IMR-90 (cell line): ENCODE data around the gene EHBP1. TPM values are rescaled to one million over a fixed set of nuclear protein-coding genes. Genes with fewer than 3 reads are reported as not detected.

Source experiments
- ATAC-seq: fragments of 200-7000 bp; cut with Tn5 transposase; 2 replicates; pipeline ENCODE4 v1.9.1; 2020; ENCODE audit warnings: low read depth, mild to moderate bottlenecking, moderate library complexity
- BruUV-seq: library from RNA; stranded (reverse); fragments of 400-500 nt; replicated peaks from 2 replicates; lab custom pipeline; 2021; lab: Mats Ljungman, UMichigan
- CTCF ChIA-PET: fragments of 300-600 bp; formaldehyde crosslinking; extraction: SDS; loops from one replicate; lab custom pipeline; 2021; ENCODE audit warnings: antibody characterized with exemption; lab: Yijun Ruan, JAX
- POLR2A ChIA-PET: fragments of 300-600 bp; sonication (Branson Sonifier 250); formaldehyde crosslinking; loops from one replicate; lab custom pipeline; 2022; ENCODE audit warnings: antibody characterized with exemption; ENCODE audit not compliant: unreplicated experiment; lab: Charles Lee
- DNase-seq: peaks from one replicate; pipeline ENCODE4 v3.0.0; 2013
- H2AFZ ChIP-seq: replicated peaks from 2 replicates; pipeline ENCODE3; 2013; ENCODE audit warnings: low read length, mild to moderate bottlenecking; ENCODE audit not compliant: poor library complexity
- H2AK5ac ChIP-seq: 2 replicates; pipeline ENCODE4 v1.6.1; 2013; ENCODE audit warnings: low read depth, low read length, inconsistent platforms
- H2AK9ac ChIP-seq: replicated peaks from 2 replicates; pipeline ENCODE3; 2013; ENCODE audit warnings: mild to moderate bottlenecking, low read depth, low read length, moderate library complexity; ENCODE audit not compliant: poor library complexity
- H2BK120ac ChIP-seq: 2 replicates; pipeline ENCODE4 v1.6.1; 2013; ENCODE audit warnings: low read depth, low read length, inconsistent platforms
- H2BK15ac ChIP-seq: 3 replicates; pipeline ENCODE4 v1.6.1; 2013; ENCODE audit warnings: low read depth, low read length, inconsistent platforms
- H2BK20ac ChIP-seq: 2 replicates; pipeline ENCODE4 v1.6.1; 2013; ENCODE audit warnings: low read depth, mild to moderate bottlenecking, inconsistent platforms, low read length, moderate library complexity
- H2BK5ac ChIP-seq: 2 replicates; pipeline ENCODE4 v1.6.1; 2013; ENCODE audit warnings: mild to moderate bottlenecking, low read depth, low read length, inconsistent platforms; ENCODE audit not compliant: poor library complexity, severe bottlenecking
- H3K14ac ChIP-seq: replicated peaks from 2 replicates; pipeline ENCODE4 v1.6.1; 2013; ENCODE audit warnings: low read depth, low read length, inconsistent platforms
- H3K18ac ChIP-seq: 2 replicates; pipeline ENCODE4 v1.6.1; 2013; ENCODE audit warnings: low read depth, low read length, control low read depth
- H3K23ac ChIP-seq: 2 replicates; pipeline ENCODE4 v1.6.1; 2013; ENCODE audit warnings: low read depth, low read length, inconsistent platforms
- H3K27ac ChIP-seq: 2 replicates; pipeline ENCODE4 v1.5.1; 2013; ENCODE audit warnings: mild to moderate bottlenecking, control low read depth, low read length; ENCODE audit not compliant: insufficient read depth
- H3K27me3 ChIP-seq: 2 replicates; pipeline ENCODE4 v1.6.1; 2013; ENCODE audit warnings: low read length; ENCODE audit not compliant: control insufficient read depth, insufficient read depth
- H3K36me3 ChIP-seq: 2 replicates; pipeline ENCODE4 v1.6.1; 2013; ENCODE audit warnings: low read length, mixed read lengths; ENCODE audit not compliant: control insufficient read depth, insufficient read depth
- H3K4ac ChIP-seq: 2 replicates; pipeline ENCODE4 v1.6.1; 2013; ENCODE audit warnings: low read depth, low read length, inconsistent platforms
- H3K4me1 ChIP-seq: 2 replicates; pipeline ENCODE4 v1.6.1; 2013; ENCODE audit warnings: low read length, mixed read lengths; ENCODE audit not compliant: control insufficient read depth, insufficient read depth
- H3K4me2 ChIP-seq: 2 replicates; pipeline ENCODE4 v1.6.1; 2013; ENCODE audit warnings: low read depth, mild to moderate bottlenecking, control low read depth, low read length, moderate library complexity
- H3K4me3 ChIP-seq: 2 replicates; pipeline ENCODE4 v1.5.1; 2013; ENCODE audit warnings: low read depth, mild to moderate bottlenecking, control low read depth, low read length, moderate library complexity; ENCODE audit not compliant: insufficient read depth
- H3K56ac ChIP-seq: 2 replicates; pipeline ENCODE4 v1.6.1; 2013; ENCODE audit warnings: low read length, inconsistent platforms; ENCODE audit not compliant: insufficient read depth; ENCODE audit errors: extremely low read depth
- H3K79me1 ChIP-seq, 2 experiments: 2 replicates each; pipeline ENCODE4 v1.6.1; 2013; ENCODE audit warnings: low read length in 2 of 2, inconsistent platforms in 1 of 2, low read depth in 1 of 2
- H3K9ac ChIP-seq: 2 replicates; pipeline ENCODE4 v1.6.1; 2013; ENCODE audit warnings: low read depth, low read length, control low read depth
- H3K9me1 ChIP-seq: 2 replicates; pipeline ENCODE4 v1.6.1; 2013; ENCODE audit warnings: low read length, inconsistent platforms; ENCODE audit not compliant: insufficient read depth
- H3K9me3 ChIP-seq: 2 replicates; pipeline ENCODE4 v1.6.1; 2013; ENCODE audit warnings: low read length; ENCODE audit not compliant: control insufficient read depth, insufficient read depth
- H4K20me1 ChIP-seq: 2 replicates; pipeline ENCODE4 v1.6.1; 2013; ENCODE audit warnings: low read length, inconsistent platforms; ENCODE audit not compliant: insufficient read depth
- H4K5ac ChIP-seq: 2 replicates; pipeline ENCODE4 v1.6.1; 2013; ENCODE audit warnings: mild to moderate bottlenecking, low read depth, low read length, control low read depth
- H4K8ac ChIP-seq, 2 experiments: 2 replicates each; pipeline ENCODE4 v1.6.1; 2013; ENCODE audit warnings: low read depth in 2 of 2, low read length in 2 of 2, control low read depth in 1 of 2, inconsistent platforms in 1 of 2
- H4K91ac ChIP-seq: 2 replicates; pipeline ENCODE4 v1.6.1; 2013; ENCODE audit warnings: low read depth, low read length, inconsistent platforms; ENCODE audit not compliant: insufficient read depth
- BHLHE40 ChIP-seq: fragments of 150-350 bp; IDR thresholded peaks from 2 replicates; pipeline ENCODE4 v1.6.1; 2016; ENCODE audit warnings: mild to moderate bottlenecking, low read depth, low read length
- FOS ChIP-seq: fragments of 150-350 bp; IDR thresholded peaks from 2 replicates; pipeline ENCODE4 v1.6.1; 2016; ENCODE audit warnings: low read depth, low read length
- MAFK ChIP-seq: IDR thresholded peaks from 2 replicates; pipeline ENCODE4 v1.6.1; 2012; ENCODE audit warnings: low read depth, low read length, improper control_type of control experiment
- MAZ ChIP-seq: IDR thresholded peaks from 2 replicates; pipeline ENCODE4 v1.6.1; 2012; ENCODE audit warnings: low read depth, mild to moderate bottlenecking, low read length, improper control_type of control experiment, moderate library complexity, borderline replicate concordance
- MXI1 ChIP-seq: IDR thresholded peaks from 2 replicates; pipeline ENCODE4 v1.6.1; 2012; ENCODE audit warnings: low read depth, mild to moderate bottlenecking, low read length, moderate library complexity, borderline replicate concordance
- NFE2L2 ChIP-seq: fragments of 150-350 bp; IDR thresholded peaks from 2 replicates; pipeline ENCODE4 v1.6.1; 2016; ENCODE audit warnings: low read depth, mild to moderate bottlenecking, low read length
- POLR2A ChIP-seq: IDR thresholded peaks from 2 replicates; pipeline ENCODE4 v1.6.1; 2012; ENCODE audit warnings: mild to moderate bottlenecking, low read depth, low read length
- RAD21 ChIP-seq: IDR thresholded peaks from 2 replicates; pipeline ENCODE4 v1.6.1; 2012; ENCODE audit warnings: low read length, improper control_type of control experiment
- SMC3 ChIP-seq: fragments of 150-350 bp; IDR thresholded peaks from 2 replicates; pipeline ENCODE4 v1.6.1; 2016; ENCODE audit warnings: low read depth, mild to moderate bottlenecking, antibody characterized with exemption, low read length, moderate library complexity
- WGBS, 2 experiments: methylation state at CpG; one replicate each; pipeline versions ENCODE4 v1.1.5 to v1.1.7; 2013; ENCODE audit warnings: missing lambda C conversion rate in 2 of 2; ENCODE audit not compliant: insufficient read length in 1 of 2; ENCODE audit errors: extremely low coverage in 2 of 2; 5-methylcytosine and 5-hydroxymethylcytosine counted together
- dilution Hi-C: fragments of 300-500 bp; cut with HindIII; formaldehyde crosslinking; loops from one replicate; pipeline ENCODE4 v1.14.3; 2018; ENCODE audit warnings: low sequenced_read_pairs; ENCODE audit not compliant: unreplicated experiment
- in situ Hi-C: fragments of 300-500 bp; cut with MboI; formaldehyde crosslinking; loops from 3 replicates; pipeline ENCODE4 v1.14.3; 2019; ENCODE audit warnings: low sequenced_read_pairs, inconsistent platforms, mixed read lengths
- intact Hi-C: fragments of 100-400 bp; cut with micrococcal nuclease; formaldehyde crosslinking; loops from 2 replicates; pipeline ENCODE4 v1.10.0; 2022
- polyA plus RNA-seq, 3 experiments: library from polyadenylated mRNA; depleted of rRNA; stranded (reverse); fragments of >200 nt; gene quantifications; 2 replicates each; pipeline ENCODE4 v1.2.3, GENCODE V29; 2012; ENCODE audit warnings: low replicate concordance in 1 of 3
- total RNA-seq: library from RNA; depleted of rRNA; stranded (reverse); fragments of >200 nt; gene quantifications from 2 replicates; pipeline ENCODE4 v1.2.3, GENCODE V29; 2012
- TF ChIP-seq, protein P1 (sequence below): conservative IDR thresholded peaks from 2 replicates; pipeline ENCODE4 v1.5.1; 2012; ENCODE audit warnings: mild to moderate bottlenecking, low read depth, low read length, improper control_type of control experiment

EHBP1 gene
- total and polyA plus RNA-seq, 2 of the 4 experiments (the other 2 are of a cell fraction) = 28.3 to 44.4 TPM

DNA sequence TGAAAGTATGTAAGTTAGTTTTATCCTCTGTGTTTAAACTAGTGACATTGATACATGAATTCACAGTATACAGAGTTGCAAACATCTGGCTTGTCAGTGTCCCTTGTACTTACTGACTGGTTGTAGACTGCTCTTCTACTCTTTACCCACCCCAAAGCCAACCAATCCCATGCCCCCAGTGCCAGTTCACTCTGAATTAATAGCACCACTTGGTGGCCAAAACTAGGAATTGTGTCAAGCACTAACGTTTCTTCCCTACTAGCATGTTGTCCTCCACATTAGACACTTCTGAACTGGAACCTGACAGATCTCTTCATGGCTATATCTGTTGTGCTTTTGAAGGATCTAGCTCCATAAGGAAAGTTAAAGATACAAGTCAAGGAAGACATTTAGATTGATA lies 317.9 kb downstream of the EHBP1 start:
- Histone ChIP-seq H3K36me3 (peaks cover 3% of the 10 kb centered on the region; the same call in 1 of the 2 replicates), H4K20me1 (no peaks in the 10 kb centered on the region), H3K18ac (no peak overlapping the region), H4K91ac (no peak overlapping the region), H3K4me1 (no peaks in the 10 kb centered on the region), H4K5ac (no peak overlapping the region), H3K27me3 (no peaks in the 10 kb centered on the region), H3K79me1 (no peaks in the 10 kb centered on the region; a peak in 2 of 4 replicates), H3K14ac (no peak overlapping the region), H3K9me1 (no peaks in the 10 kb centered on the region), H2AK5ac (no peak overlapping the region), H3K4me3 (no peak overlapping the region), H2BK120ac (no peak overlapping the region), H3K9ac (no peak overlapping the region), H3K56ac (no peak overlapping the region), H4K8ac (no peak overlapping the region), H3K27ac (no peak overlapping the region), H2BK15ac (no peak overlapping the region), H2AK9ac (no peak overlapping the region), H2BK5ac (no peak overlapping the region), H3K4me2 (no peak overlapping the region), H2AFZ (no peak overlapping the region), H3K23ac (no peak overlapping the region), H2BK20ac (no peak overlapping the region), H3K9me3 (no peaks in the 10 kb centered on the region), H3K4ac (no peak overlapping the region)
- no CpG with 5 or more reads among the region's 1 CpG for WGBS, 2 experiments
- ChIA-PET CTCF (interaction anchor here (1.3 kb wide), 1 partner anchor 236 kb away, joined by 3 read pairs; no protein-coding TSS in a partner anchor), POLR2A (no interaction called here)
- BruUV-seq = no TSS peak
- TF ChIP-seq MXI1 = no peak
- peak; percentile 34; the same call in 1 of the 2 replicates for TF ChIP-seq SMC3
- TF ChIP-seq, protein P1, sequence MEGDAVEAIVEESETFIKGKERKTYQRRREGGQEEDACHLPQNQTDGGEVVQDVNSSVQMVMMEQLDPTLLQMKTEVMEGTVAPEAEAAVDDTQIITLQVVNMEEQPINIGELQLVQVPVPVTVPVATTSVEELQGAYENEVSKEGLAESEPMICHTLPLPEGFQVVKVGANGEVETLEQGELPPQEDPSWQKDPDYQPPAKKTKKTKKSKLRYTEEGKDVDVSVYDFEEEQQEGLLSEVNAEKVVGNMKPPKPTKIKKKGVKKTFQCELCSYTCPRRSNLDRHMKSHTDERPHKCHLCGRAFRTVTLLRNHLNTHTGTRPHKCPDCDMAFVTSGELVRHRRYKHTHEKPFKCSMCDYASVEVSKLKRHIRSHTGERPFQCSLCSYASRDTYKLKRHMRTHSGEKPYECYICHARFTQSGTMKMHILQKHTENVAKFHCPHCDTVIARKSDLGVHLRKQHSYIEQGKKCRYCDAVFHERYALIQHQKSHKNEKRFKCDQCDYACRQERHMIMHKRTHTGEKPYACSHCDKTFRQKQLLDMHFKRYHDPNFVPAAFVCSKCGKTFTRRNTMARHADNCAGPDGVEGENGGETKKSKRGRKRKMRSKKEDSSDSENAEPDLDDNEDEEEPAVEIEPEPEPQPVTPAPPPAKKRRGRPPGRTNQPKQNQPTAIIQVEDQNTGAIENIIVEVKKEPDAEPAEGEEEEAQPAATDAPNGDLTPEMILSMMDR = peak; percentile 45
- no peak for TF ChIP-seq POLR2A
- no peak for TF ChIP-seq MAZ
- no peak for TF ChIP-seq NFE2L2
- no peak for TF ChIP-seq MAFK
- peak; percentile 50 for TF ChIP-seq RAD21
- TF ChIP-seq FOS = no peak
- TF ChIP-seq BHLHE40 = no peak
- dilution Hi-C loops = no loop called here
- intact Hi-C loops = loop anchor here (2.0 kb wide), 1 partner anchor 237 kb away; no protein-coding TSS in a partner anchor
- ATAC-seq = peak; percentile 71; the same call in 1 of the 2 replicates
- DNase-seq = peak; percentile 40
- in situ Hi-C loops = loop anchor here (10.0 kb wide), 1 partner anchor 239 kb away; no protein-coding TSS in a partner anchor
